Tibial nerve (tissue), 3 donors: ENCODE data around the gene LZTFL1.

Experiments
- POLR2A ChIP-seq, 2 donors: fragments of 450-650 bp; IDR thresholded peaks; one replicate each; pipeline ENCODE4 v1.6.1; 2017; ENCODE audit warnings: antibody characterized with exemption in 2 of 2, mild to moderate bottlenecking in 2 of 2, moderate library complexity in 2 of 2
- TF ChIP-seq, protein P1 (sequence below), 5 experiments: fragments of 200-600 bp in 3 of 5; fragments of 450-650 bp in 2 of 5; sonication (generic) in 3 of 5; IDR thresholded peaks; one replicate each; pipeline ENCODE4 v1.5.1; 2016 to 2019; ENCODE audit warnings: antibody characterized with exemption in 5 of 5, mild to moderate bottlenecking in 3 of 5, moderate library complexity in 2 of 5

DNA sequence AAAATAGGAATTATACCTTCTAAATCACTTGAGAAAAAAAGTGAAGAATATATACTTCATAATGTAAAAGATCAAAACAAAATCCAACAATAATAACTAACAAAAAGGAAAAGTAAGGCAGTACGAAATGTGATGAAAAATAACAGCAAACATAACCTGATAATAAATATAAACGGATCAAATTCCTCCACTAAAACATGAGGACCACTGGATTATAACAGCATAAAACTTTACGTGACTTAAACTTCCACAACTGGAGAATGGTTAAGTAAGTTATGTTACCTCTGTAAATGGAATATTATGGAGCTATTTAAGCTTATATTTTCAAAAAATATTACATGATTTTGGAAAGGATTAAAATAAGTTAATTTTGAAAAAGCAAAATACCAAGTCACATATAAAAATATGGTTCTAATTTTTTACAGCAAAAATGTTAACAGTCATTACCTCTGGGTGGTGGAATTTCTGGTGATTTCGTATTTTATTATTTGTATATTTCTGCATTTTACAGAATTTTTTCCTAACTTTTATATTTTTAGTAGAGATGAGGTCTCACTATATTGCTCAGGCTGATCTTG lies 52.6 kb downstream of the LZTFL1 start:
- TF ChIP-seq, protein P1, sequence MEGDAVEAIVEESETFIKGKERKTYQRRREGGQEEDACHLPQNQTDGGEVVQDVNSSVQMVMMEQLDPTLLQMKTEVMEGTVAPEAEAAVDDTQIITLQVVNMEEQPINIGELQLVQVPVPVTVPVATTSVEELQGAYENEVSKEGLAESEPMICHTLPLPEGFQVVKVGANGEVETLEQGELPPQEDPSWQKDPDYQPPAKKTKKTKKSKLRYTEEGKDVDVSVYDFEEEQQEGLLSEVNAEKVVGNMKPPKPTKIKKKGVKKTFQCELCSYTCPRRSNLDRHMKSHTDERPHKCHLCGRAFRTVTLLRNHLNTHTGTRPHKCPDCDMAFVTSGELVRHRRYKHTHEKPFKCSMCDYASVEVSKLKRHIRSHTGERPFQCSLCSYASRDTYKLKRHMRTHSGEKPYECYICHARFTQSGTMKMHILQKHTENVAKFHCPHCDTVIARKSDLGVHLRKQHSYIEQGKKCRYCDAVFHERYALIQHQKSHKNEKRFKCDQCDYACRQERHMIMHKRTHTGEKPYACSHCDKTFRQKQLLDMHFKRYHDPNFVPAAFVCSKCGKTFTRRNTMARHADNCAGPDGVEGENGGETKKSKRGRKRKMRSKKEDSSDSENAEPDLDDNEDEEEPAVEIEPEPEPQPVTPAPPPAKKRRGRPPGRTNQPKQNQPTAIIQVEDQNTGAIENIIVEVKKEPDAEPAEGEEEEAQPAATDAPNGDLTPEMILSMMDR (IDR thresholded peaks at IDR 0.05): no peak
- TF ChIP-seq POLR2A (IDR thresholded peaks at IDR 0.05): no peak
